PFSK-1 (cell line): ENCODE measurements around the gene MUC5AC.

Experiments used
- FOXP2 ChIP-seq: optimal IDR thresholded peaks from 2 replicates; pipeline ENCODE3; 2011; ENCODE audit warnings: borderline replicate concordance, control low read depth, inconsistent platforms; ENCODE audit not compliant: insufficient read depth; ENCODE audit errors: extremely low read length, extremely low read depth
- POLR2AphosphoS5 ChIP-seq: IDR thresholded peaks from 2 replicates; pipeline ENCODE4 v1.6.1; 2012; ENCODE audit warnings: low read depth, mild to moderate bottlenecking, control low read depth, low read length, moderate library complexity
- REST ChIP-seq, 2 experiments: IDR thresholded peaks; 2 replicates each; pipeline versions ENCODE4 v1.6.1 to v1.8.0; 2011 to 2012; ENCODE audit warnings: low read depth in 2 of 2, low read length in 2 of 2, control low read depth in 1 of 2, inconsistent platforms in 1 of 2, mild to moderate bottlenecking in 1 of 2, moderate library complexity in 1 of 2; ENCODE audit not compliant: insufficient read depth in 1 of 2
- SIN3A ChIP-seq: IDR thresholded peaks from 2 replicates; pipeline ENCODE4 v1.6.1; 2012; ENCODE audit warnings: mild to moderate bottlenecking, low read length, moderate library complexity, borderline replicate concordance; ENCODE audit not compliant: insufficient read depth
- TAF1 ChIP-seq: IDR thresholded peaks from 2 replicates; pipeline ENCODE4 v1.6.1; 2012; ENCODE audit warnings: low read length, control low read depth, borderline replicate concordance; ENCODE audit not compliant: insufficient read depth

GRCh38 chr11:1121813-1122663 lies 35.7 kb upstream of the MUC5AC start:
- no peak for TF ChIP-seq TAF1
- no peak for TF ChIP-seq POLR2AphosphoS5
- no peak for TF ChIP-seq REST (IDR thresholded peaks at IDR 0.05; ENCODE audit: insufficient read depth in 1 of 2, low read depth in 2 of 2, low read length in 2 of 2)
- no peak for TF ChIP-seq FOXP2
- TF ChIP-seq SIN3A, result no peak
